Type B pancreatic cell (in vitro differentiated cells): ENCODE data around the gene RCBTB2. TPM values are rescaled to one million over a fixed set of nuclear protein-coding genes. Genes with fewer than 3 reads are reported as not detected.

Experiments
- DNase-seq: peaks from one replicate; pipeline ENCODE4 v3.0.0; 2021; ENCODE audit warnings: mixed read lengths; ENCODE audit not compliant: unreplicated experiment; ENCODE audit errors: extremely low spot score
- H3K27ac Mint-ChIP-seq: 2 replicates; pipeline ENCODE4 v1.8.0; 2021; ENCODE audit warnings: mild to moderate bottlenecking, mixed read lengths
- H3K27me3 Mint-ChIP-seq: 2 replicates; pipeline ENCODE4 v1.8.0; 2021; ENCODE audit warnings: mixed read lengths
- H3K36me3 Mint-ChIP-seq: 2 replicates; pipeline ENCODE4 v1.8.0; 2021; ENCODE audit warnings: mixed read lengths
- H3K4me1 Mint-ChIP-seq: one replicate; pipeline ENCODE4 v1.8.0; 2021; ENCODE audit warnings: mixed read lengths; ENCODE audit not compliant: unreplicated experiment
- H3K4me3 Mint-ChIP-seq: 2 replicates; pipeline ENCODE4 v1.8.0; 2021; ENCODE audit warnings: mild to moderate bottlenecking, mixed read lengths
- H3K9me3 Mint-ChIP-seq: 2 replicates; pipeline ENCODE4 v1.8.0; 2021; ENCODE audit warnings: mixed read lengths
- CTCF ChIP-seq: fragments of 200-600 bp; sonication (generic); conservative IDR thresholded peaks from 2 replicates; pipeline ENCODE4 v1.5.0; 2021; ENCODE audit warnings: antibody characterized with exemption, mild to moderate bottlenecking
- total RNA-seq: library from RNA; stranded (reverse); gene quantifications from 2 replicates; pipeline ENCODE4 v1.2.1, GENCODE V29; 2021; ENCODE audit warnings: low replicate concordance

The RCBTB2 gene
- total RNA-seq, 1 donor from 2014 or later: 21.5 TPM

- no peaks in the 10 kb centered on the region for H3K27me3 Mint-ChIP-seq
- H3K9me3 Mint-ChIP-seq: no peaks in the 10 kb centered on the region
- no peak for DNase-seq
- TF ChIP-seq CTCF: no peak
- no peak overlapping the region for H3K27ac Mint-ChIP-seq
- H3K4me3 Mint-ChIP-seq: no peak overlapping the region
- peaks cover 16% of the 10 kb centered on the region for H3K36me3 Mint-ChIP-seq
- H3K4me1 Mint-ChIP-seq: peaks cover 3% of the 10 kb centered on the region
Measured at GRCh38 chr13:48502601-48503319, 30.1 kb downstream of the RCBTB2 start.

GRCh38 chr13:48501705-48502104, 31.2 kb downstream of the RCBTB2 start:
- Mint-ChIP-seq H3K27me3 (no peaks in the 10 kb centered on the region), H3K4me1 (peaks cover 8% of the 10 kb centered on the region), H3K36me3 (peaks cover 16% of the 10 kb centered on the region), H3K4me3 (no peak overlapping the region), H3K27ac (no peak overlapping the region), H3K9me3 (no peaks in the 10 kb centered on the region)
- DNase-seq: no peak
- no peak for TF ChIP-seq CTCF

- H3K27ac Mint-ChIP-seq: no peak overlapping the region
- no peak for TF ChIP-seq CTCF
- DNase-seq: no peak
- peaks cover 5% of the 10 kb centered on the region for H3K4me1 Mint-ChIP-seq
- no peaks in the 10 kb centered on the region for H3K9me3 Mint-ChIP-seq
- H3K4me3 Mint-ChIP-seq: no peak overlapping the region
- H3K36me3 Mint-ChIP-seq: peaks cover 16% of the 10 kb centered on the region
- H3K27me3 Mint-ChIP-seq: no peaks in the 10 kb centered on the region
Measured at GRCh38 chr13:48500652-48501197, 32.2 kb downstream of the RCBTB2 start.

GRCh38 chr13:48497669-48498068, 35.2 kb downstream of the RCBTB2 start:
- DNase-seq: no peak
- H3K36me3 Mint-ChIP-seq: peaks cover 9% of the 10 kb centered on the region
- H3K9me3 Mint-ChIP-seq: no peaks in the 10 kb centered on the region
- H3K27ac Mint-ChIP-seq: no peak overlapping the region
- H3K4me1 Mint-ChIP-seq: peaks cover 5% of the 10 kb centered on the region
- TF ChIP-seq CTCF: no peak
- H3K4me3 Mint-ChIP-seq: no peak overlapping the region
- H3K27me3 Mint-ChIP-seq: no peaks in the 10 kb centered on the region

GRCh38 chr13:48496271-48497161, 36.4 kb downstream of the RCBTB2 start:
- DNase-seq: no peak
- Mint-ChIP-seq H3K27me3 (no peaks in the 10 kb centered on the region), H3K4me3 (no peak overlapping the region), H3K4me1 (peaks cover 5% of the 10 kb centered on the region), H3K36me3 (peaks cover 8% of the 10 kb centered on the region), H3K27ac (no peak overlapping the region), H3K9me3 (no peaks in the 10 kb centered on the region)
- no peak for TF ChIP-seq CTCF
